B cell (primary cell): ENCODE results near the gene SLC25A17. TPM values are rescaled to one million over a fixed set of nuclear protein-coding genes. Genes with fewer than 3 reads are reported as not detected.

ENCODE experiments used
- ATAC-seq: fragments of 200-7000 bp; cut with Tn5 transposase; one replicate; pipeline ENCODE4 v1.10.0; 2021; ENCODE audit warnings: low read depth, mild to moderate bottlenecking, moderate number of reproducible peaks, moderate library complexity
- CTCF ChIA-PET: fragments of 350-600 bp; sonication (Branson Sonifier 250); formaldehyde crosslinking; loops from one replicate; lab custom pipeline; 2021; ENCODE audit warnings: antibody characterized with exemption, inconsistent platforms; lab: Charles Lee
- POLR2A ChIA-PET: fragments of 350-600 bp; sonication (Branson Sonifier 250); formaldehyde crosslinking; loops from one replicate; lab custom pipeline; 2021; ENCODE audit warnings: antibody characterized with exemption; lab: Charles Lee
- DNase-seq: peaks from one replicate; pipeline ENCODE4 v3.0.0; 2013
- H2AFZ ChIP-seq: 2 replicates; pipeline ENCODE4 v1.6.1; 2012; ENCODE audit warnings: mild to moderate bottlenecking, low read depth, low read length; ENCODE audit not compliant: insufficient read depth, poor library complexity, severe bottlenecking
- H3K27ac ChIP-seq, 2 donors: 1 replicate in 1 of 2; 2 replicates in 1 of 2; pipeline ENCODE4 v1.5.1; 2012 to 2013; ENCODE audit warnings: low read length in 2 of 2, mild to moderate bottlenecking in 2 of 2, moderate library complexity in 1 of 2
- H3K27me3 ChIP-seq, 4 experiments: fragments of 200-600 bp in 1 of 4; sonication (generic) in 1 of 4; replicated peaks in 1 of 4; 1 replicate in 2 of 4; 2 replicates in 2 of 4; pipeline versions ENCODE4 v1.6.1 to v1.7.0; 2013 to 2016; ENCODE audit warnings: low read length in 3 of 4, mild to moderate bottlenecking in 2 of 4, mixed read lengths in 1 of 4, moderate library complexity in 1 of 4; ENCODE audit not compliant: insufficient read depth in 4 of 4, control insufficient read depth in 3 of 4; ENCODE audit errors: control extremely low read depth in 1 of 4
- H3K36me3 ChIP-seq, 2 experiments: replicated peaks in 1 of 2; 1 replicate in 1 of 2; 2 replicates in 1 of 2; pipeline versions ENCODE4 v1.6.1 to v1.7.1; 2013; ENCODE audit warnings: low read length in 1 of 2; ENCODE audit not compliant: insufficient read depth in 2 of 2, control insufficient read depth in 1 of 2; ENCODE audit errors: control extremely low read depth in 1 of 2, extremely low read depth in 1 of 2
- H3K4me1 ChIP-seq, 2 donors: fragments of 200-600 bp in 1 of 2; sonication (generic) in 1 of 2; 1 replicate in 1 of 2; 2 replicates in 1 of 2; pipeline versions ENCODE4 v1.5.1 to v1.6.1; 2013 to 2017; ENCODE audit warnings: low read length in 2 of 2; ENCODE audit not compliant: control insufficient read depth in 2 of 2, insufficient read depth in 2 of 2
- H3K4me2 ChIP-seq: replicated peaks from 2 replicates; pipeline ENCODE3; 2012; ENCODE audit warnings: mild to moderate bottlenecking, low read depth, low read length; ENCODE audit not compliant: poor library complexity, severe bottlenecking
- H3K4me3 ChIP-seq, 5 experiments: fragments of 200-600 bp in 1 of 5; sonication (generic) in 1 of 5; 1 replicate in 3 of 5; 2 replicates in 2 of 5; pipeline versions ENCODE4 v1.5.1 to v1.7.0; 2011 to 2016; ENCODE audit warnings: low read length in 4 of 5, mild to moderate bottlenecking in 4 of 5, low read depth in 2 of 5, control low read depth in 1 of 5, moderate library complexity in 1 of 5; ENCODE audit not compliant: insufficient read depth in 1 of 5; ENCODE audit errors: control extremely low read depth in 1 of 5, extremely low read depth in 1 of 5
- H3K79me2 ChIP-seq: fragments of 200-600 bp; sonication (generic); one replicate; pipeline ENCODE4 v1.6.0; 2016; ENCODE audit warnings: low read length; ENCODE audit not compliant: control insufficient read depth, insufficient read depth
- H3K9ac ChIP-seq: fragments of 200-600 bp; sonication (generic); 2 replicates; pipeline ENCODE4 v1.6.1; 2017; ENCODE audit warnings: mild to moderate bottlenecking, low read length, moderate library complexity
- H3K9me3 ChIP-seq, 3 donors: one replicate each; pipeline versions ENCODE4 v1.6.1 to v1.7.1; 2013; ENCODE audit warnings: low read length in 2 of 3; ENCODE audit not compliant: control insufficient read depth in 2 of 3, insufficient read depth in 1 of 3; ENCODE audit errors: control extremely low read depth in 1 of 3
- H4K20me1 ChIP-seq: 2 replicates; pipeline ENCODE4 v1.6.0; 2012; ENCODE audit warnings: mild to moderate bottlenecking, low read length; ENCODE audit not compliant: insufficient read depth, control insufficient read depth, poor library complexity, severe bottlenecking
- H3K27ac Mint-ChIP-seq: one replicate; pipeline ENCODE4 v1.8.0; 2021; ENCODE audit warnings: mixed read lengths
- H3K27me3 Mint-ChIP-seq: one replicate; pipeline ENCODE4 v1.8.0; 2021; ENCODE audit warnings: mixed read lengths
- H3K4me1 Mint-ChIP-seq: one replicate; pipeline ENCODE4 v1.8.0; 2021; ENCODE audit warnings: mixed read lengths
- H3K4me3 Mint-ChIP-seq: one replicate; pipeline ENCODE4 v1.8.0; 2021; ENCODE audit warnings: mixed read lengths
- H3K9me3 Mint-ChIP-seq: one replicate; pipeline ENCODE4 v1.8.0; 2022; ENCODE audit warnings: mixed read lengths; ENCODE audit not compliant: insufficient read depth
- CTCF ChIP-seq: fragments of 200-600 bp; IDR thresholded peaks from one replicate; pipeline ENCODE4 v1.8.0; 2022; ENCODE audit warnings: antibody characterized with exemption, mild to moderate bottlenecking
- EZH2 ChIP-seq: IDR thresholded peaks from 2 replicates; pipeline ENCODE4 v1.6.1; 2012; ENCODE audit warnings: borderline replicate concordance, low read depth, mild to moderate bottlenecking, moderate library complexity, low read length; ENCODE audit not compliant: insufficient read depth, poor library complexity, severe bottlenecking
- WGBS: methylation state at CpG from one replicate; pipeline ENCODE4 v1.1.5; 2013; ENCODE audit warnings: missing lambda C conversion rate; ENCODE audit not compliant: insufficient coverage; 5-methylcytosine and 5-hydroxymethylcytosine counted together
- intact Hi-C: fragments of 100-400 bp; cut with micrococcal nuclease; formaldehyde crosslinking; loops from one replicate; pipeline ENCODE4 v1.10.0; 2022
- polyA plus RNA-seq: library from polyadenylated mRNA; depleted of rRNA; stranded (reverse); fragments of >200 nt; gene quantifications from 2 replicates; pipeline ENCODE4 v1.2.3, GENCODE V29; 2012
- total RNA-seq, 2 donors: library from RNA; stranded (reverse); fragments of 120-200 nt in 1 of 2; gene quantifications; 1 replicate in 1 of 2; 2 replicates in 1 of 2; pipeline versions ENCODE4 v1.2.3 to v1.2.4, GENCODE V29; 2013 to 2022

The SLC25A17 gene
- total and polyA plus RNA-seq, 2 donors (not counting 1 experiment from before 2014, with no cell fraction given), result 13.1 to 15.0 TPM

GRCh38 chr22:40818192-40818746, 877 bp downstream of the SLC25A17 start:
- DNase-seq (no peak), ATAC-seq (no peak)
- Histone ChIP-seq H3K4me2 (peak overlapping the region; percentile 77), H3K9me3 (no peaks in the 10 kb centered on the region), H3K27ac (peak overlapping the region; percentile 59 to 75), H2AFZ (peak overlapping the region; percentile 100), H3K4me1 (peaks cover 22 to 27% of the 10 kb centered on the region in 2 donors), H4K20me1 (peaks cover 10% of the 10 kb centered on the region), H3K36me3 (peaks cover 0 to 10% of the 10 kb centered on the region in 2 experiments), H3K9ac (peak overlapping the region; percentile 98), H3K27me3 (no peaks in the 10 kb centered on the region), H3K4me3 (peak overlapping the region; percentile 74 to 100 (median 98)), H3K79me2 (peaks cover 56% of the 10 kb centered on the region)
- ChIA-PET POLR2A (interaction anchor here (0.5 to 1.1 kb wide), 4 partner anchors 11 to 1430 kb away, joined by 3 to 4 read pairs (median 3); no protein-coding TSS in a partner anchor), CTCF (interaction anchor here (0.6 to 2.9 kb wide), 4 partner anchors 81 to 135 kb away, joined by 3 to 14 read pairs (median 6); no protein-coding TSS in a partner anchor)
- whole genome bisulfite sequencing, result 14% methylated on average over 12 of the region's 14 CpGs
- TF ChIP-seq EZH2 (no peak), CTCF (no peak)
- intact Hi-C loops, result loop anchor here (2.0 to 5.0 kb wide), 4 partner anchors 56 to 641 kb away; partner anchors contain the start of genes ADSL, EP300 and TNRC6B
- Mint-ChIP-seq H3K27ac (peak overlapping the region; percentile 91), H3K4me1 (peaks cover 31% of the 10 kb centered on the region), H3K9me3 (no peaks in the 10 kb centered on the region), H3K27me3 (no peaks in the 10 kb centered on the region), H3K4me3 (peak overlapping the region; percentile 95)

- peak; percentile 26 for DNase-seq
- Histone ChIP-seq H4K20me1 (peaks cover 10% of the 10 kb centered on the region), H3K79me2 (peaks cover 60% of the 10 kb centered on the region), H3K9ac (peak overlapping the region; percentile 98), H3K9me3 (no peaks in the 10 kb centered on the region), H2AFZ (peak overlapping the region; percentile 100), H3K27ac (peak overlapping the region in 1 of 2 donors; percentile 38), H3K4me1 (peaks cover 22 to 27% of the 10 kb centered on the region in 2 donors), H3K36me3 (peaks cover 0 to 9% of the 10 kb centered on the region in 2 experiments), H3K4me3 (peak overlapping the region in 1 of 5 experiments; percentile 98), H3K27me3 (no peaks in the 10 kb centered on the region), H3K4me2 (peak overlapping the region; percentile 77)
- intact Hi-C loops, result loop anchor here (2.0 to 5.0 kb wide), 4 partner anchors 55 to 641 kb away; partner anchors contain the start of genes ADSL, EP300 and TNRC6B
- ChIA-PET CTCF (interaction anchor here (1.6 to 2.9 kb wide), 2 partner anchors 81 to 134 kb away, joined by 7 to 14 read pairs; no protein-coding TSS in a partner anchor), POLR2A (interaction anchor here (0.6 to 1.1 kb wide), 2 partner anchors 10 to 420 kb away, joined by 3 to 5 read pairs; no protein-coding TSS in a partner anchor)
- H3K4me1 Mint-ChIP-seq, result peaks cover 31% of the 10 kb centered on the region
- no peak for TF ChIP-seq EZH2
- no peak for TF ChIP-seq CTCF
- peak overlapping the region; percentile 95 for H3K4me3 Mint-ChIP-seq
- 96% methylated on average over 4 of the region's 4 CpGs for WGBS
- no peak for ATAC-seq
- H3K9me3 Mint-ChIP-seq, result no peaks in the 10 kb centered on the region
- H3K27ac Mint-ChIP-seq, result peak overlapping the region; percentile 47
- H3K27me3 Mint-ChIP-seq, result no peaks in the 10 kb centered on the region
Measured at GRCh38 chr22:40817737-40818136, 1.4 kb downstream of the SLC25A17 start.
